GM21576 (cell line): ENCODE measurements around the gene GET3.
A peak's percentile ranks its signal among the peaks of the same experiment; 100 is the strongest.
"Not testable (repeated sequence)": the region's sequence is repeated elsewhere in the genome, so short reads cannot be mapped to it uniquely, and the experiment has no call there.

Experiments
- ATAC-seq: cut with Tn5 transposase; IDR thresholded peaks from one replicate; pipeline ENCODE4 v1.9.1; 2021; ENCODE audit warnings: mild to moderate bottlenecking, moderate library complexity; ENCODE audit not compliant: unreplicated experiment

The GET3 gene

DNA sequence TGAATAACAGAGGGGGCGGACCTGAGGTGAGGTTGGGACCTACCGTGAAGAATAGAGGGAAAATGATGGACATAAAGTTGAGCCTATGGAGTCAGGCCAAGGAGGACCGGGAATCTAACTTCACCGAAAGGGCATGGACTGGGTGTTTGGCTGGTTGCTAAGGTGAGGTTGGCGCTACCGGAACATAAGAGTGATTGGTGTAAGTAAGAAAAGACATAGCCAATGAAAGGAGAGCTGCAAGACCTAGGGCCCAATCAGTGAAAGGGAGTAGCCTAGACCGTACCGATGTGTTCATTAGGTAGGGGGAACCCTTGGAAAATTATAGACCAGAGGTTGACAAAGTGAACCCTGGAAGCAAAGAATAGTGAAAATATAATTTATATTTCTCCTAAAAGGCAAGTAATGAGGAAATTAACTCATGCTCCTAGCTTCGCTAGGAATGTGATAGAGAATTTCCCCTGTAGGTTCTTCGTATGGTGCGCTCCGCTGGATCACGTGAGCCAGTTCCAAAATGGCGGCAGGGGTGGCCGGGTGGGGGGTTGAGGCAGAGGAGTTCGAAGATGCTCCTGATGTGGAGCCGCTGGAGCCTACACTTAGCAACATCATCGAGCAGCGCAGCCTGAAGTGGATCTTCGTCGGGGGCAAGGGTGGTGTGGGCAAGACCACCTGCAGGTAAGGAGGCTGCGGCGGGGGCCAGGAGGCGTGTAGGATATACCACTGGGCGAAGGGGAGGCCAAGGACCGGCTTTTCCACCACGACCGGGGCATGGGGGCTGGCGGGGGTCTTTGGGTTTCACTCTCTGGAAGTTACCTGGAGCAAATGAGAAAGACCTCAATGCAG, at the start of gene GET3:
GET3 (plus strand) TSS at position 503 of the 840 bp plus-strand sequence; CDS start at position 512, 9 bp downstream.
- peak; percentile 79 for ATAC-seq

- ATAC-seq: no peak
These were observed 48.3 kb upstream of the GET3 start for GRCh38 chr19:12689012-12689411.

DNA sequence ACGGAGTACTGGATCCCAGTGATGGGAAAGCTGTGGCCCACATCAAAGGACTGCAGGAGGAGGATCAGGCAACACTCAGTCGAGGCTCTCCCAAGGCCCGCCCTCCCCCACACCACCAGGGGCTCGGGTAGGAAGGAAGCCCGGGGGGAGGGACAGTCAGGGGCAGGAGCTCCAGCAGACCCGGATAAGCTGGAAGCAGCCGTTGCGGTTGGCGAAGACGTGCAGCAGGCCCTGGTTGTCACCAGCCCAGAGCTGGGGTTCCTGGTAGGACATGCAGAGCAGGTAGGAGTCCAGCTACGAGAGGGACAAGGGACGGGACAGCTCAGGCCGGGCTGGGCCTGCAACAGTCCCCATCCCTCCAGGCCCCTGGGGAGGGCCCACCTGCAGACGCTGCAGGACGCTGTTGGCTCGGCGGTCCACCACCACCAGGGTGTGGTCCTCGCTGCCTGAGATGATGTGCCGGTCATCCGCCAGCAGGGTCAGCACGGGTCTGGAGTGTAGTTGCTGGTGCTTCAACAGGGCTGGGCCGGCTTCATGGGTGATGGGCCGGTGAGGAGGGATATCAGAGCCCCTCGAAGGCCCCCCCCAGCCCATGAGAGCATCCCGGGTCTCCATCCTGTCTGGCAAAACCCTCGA, 47.6 kb upstream of the GET3 start:
- ATAC-seq: no peak

DNA sequence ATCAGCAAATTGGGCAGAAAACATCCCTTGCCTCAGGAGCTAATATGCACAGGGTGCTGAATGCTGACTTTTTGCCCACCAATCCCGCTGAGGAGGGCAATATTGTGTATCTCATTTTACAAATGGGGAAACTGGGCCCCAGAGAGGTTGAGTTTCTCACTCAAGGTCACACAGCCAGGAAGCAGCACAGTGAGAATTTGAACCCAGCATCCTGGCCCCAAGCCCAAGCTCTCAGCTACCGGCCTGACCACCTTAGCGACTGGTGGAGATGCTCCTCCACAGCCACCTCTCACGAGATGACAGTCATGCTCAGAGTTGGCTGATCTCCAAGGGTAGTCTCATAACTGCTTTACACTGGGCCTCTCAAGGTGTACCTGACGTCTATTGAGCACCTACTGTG, 44.3 kb upstream of the GET3 start:
- no peak for ATAC-seq

- no peak for ATAC-seq
These were observed 42.7 kb upstream of the GET3 start for GRCh38 chr19:12694641-12695040.

- no peak for ATAC-seq
These were observed 42.2 kb upstream of the GET3 start for GRCh38 chr19:12695096-12695495.

DNA sequence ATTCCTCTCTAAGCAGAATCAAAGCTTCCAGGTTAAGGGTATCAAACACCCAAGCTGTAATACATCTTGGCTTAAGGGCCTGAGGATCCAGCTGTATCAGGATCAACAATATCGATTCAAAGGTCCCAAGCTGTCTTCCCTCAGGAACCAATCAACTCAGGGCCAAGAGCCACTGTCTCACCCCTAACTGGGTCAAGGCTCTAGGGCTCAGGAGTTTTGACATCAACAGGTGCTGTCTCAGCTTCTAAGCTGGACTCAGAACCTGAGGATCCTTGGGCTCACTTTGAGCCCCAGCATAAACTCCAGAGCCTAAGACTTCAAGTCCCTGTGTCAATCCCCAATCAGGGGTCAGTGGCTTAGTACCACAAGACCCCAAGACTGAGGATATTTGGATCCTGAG, 41.8 kb upstream of the GET3 start:
- ATAC-seq: no peak

DNA sequence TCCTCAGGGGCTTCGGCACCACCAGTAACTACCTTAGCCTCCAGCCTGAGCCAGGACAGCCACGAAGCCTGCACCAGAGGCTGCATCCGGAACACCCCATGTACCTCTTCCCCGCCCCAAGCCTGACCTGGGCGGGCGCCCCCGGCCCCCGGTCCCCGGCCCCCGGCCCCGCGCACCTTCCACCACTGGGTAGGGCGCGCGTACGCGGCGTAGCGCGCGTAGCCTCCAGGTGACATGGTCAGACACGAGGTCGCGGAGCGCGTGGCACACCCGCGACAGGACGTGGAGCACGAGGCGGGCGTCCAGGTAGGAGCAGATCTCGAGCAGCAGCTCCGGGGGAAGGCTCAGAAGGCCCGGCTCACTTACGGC, 41.3 kb upstream of the GET3 start:
- no peak for ATAC-seq

DNA sequence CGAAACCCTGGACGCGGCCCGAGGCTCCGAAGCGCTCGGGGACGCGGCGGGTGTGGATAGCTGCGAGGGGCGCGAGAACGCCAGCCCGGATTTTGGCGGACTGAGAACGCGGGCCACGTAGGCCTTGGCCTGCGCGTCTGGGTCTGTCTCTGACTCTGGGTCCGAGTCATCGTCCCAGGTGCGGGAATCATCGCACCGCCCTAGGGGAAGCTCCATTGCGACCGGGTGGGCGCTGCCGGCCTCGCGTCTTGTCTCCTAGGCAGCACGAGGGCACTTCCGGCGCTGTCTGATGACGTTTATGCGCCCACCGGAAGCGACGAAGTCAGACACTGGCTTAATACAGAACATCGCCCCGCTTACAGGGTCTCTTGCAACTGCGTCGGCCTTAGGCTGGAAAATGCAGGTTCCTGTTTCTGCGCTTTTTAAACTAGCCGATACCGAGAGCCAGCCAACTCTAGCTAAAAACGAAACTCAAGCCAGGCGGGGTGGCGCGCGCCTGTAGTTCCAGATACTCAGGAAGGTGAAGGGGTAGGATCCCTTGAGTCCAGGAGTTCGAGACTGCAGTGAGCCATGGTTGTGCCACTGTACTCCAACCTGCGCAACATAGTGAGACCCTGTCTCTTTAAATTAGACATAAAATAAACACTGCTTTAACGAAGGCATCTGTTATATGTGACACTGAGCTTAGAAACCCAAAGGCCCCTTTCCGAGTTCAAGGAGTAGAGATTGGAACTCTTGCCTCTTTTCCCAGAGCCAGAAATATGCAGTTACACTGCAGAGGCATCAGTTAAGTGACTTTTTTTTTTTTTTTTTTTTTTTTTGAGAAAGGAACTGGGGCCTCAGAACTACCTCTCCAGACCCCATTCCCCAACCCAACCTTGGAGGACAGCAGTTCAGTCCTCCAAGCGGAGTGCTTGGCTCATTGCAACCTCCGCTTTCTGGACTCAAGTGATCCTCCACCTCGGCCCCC, 40.6 kb upstream of the GET3 start, which contains the start of gene FBXW9:
FBXW9 (minus strand) TSS at position 266 of the 970 bp plus-strand sequence; CDS start at position 216, 50 bp downstream.
- ATAC-seq: peak; percentile 63

- not testable (repeated sequence) for ATAC-seq
These were observed 39.9 kb upstream of the GET3 start for GRCh38 chr19:12697425-12697824.

- ATAC-seq: no peak
These were observed 39.2 kb upstream of the GET3 start for GRCh38 chr19:12698138-12698537.

DNA sequence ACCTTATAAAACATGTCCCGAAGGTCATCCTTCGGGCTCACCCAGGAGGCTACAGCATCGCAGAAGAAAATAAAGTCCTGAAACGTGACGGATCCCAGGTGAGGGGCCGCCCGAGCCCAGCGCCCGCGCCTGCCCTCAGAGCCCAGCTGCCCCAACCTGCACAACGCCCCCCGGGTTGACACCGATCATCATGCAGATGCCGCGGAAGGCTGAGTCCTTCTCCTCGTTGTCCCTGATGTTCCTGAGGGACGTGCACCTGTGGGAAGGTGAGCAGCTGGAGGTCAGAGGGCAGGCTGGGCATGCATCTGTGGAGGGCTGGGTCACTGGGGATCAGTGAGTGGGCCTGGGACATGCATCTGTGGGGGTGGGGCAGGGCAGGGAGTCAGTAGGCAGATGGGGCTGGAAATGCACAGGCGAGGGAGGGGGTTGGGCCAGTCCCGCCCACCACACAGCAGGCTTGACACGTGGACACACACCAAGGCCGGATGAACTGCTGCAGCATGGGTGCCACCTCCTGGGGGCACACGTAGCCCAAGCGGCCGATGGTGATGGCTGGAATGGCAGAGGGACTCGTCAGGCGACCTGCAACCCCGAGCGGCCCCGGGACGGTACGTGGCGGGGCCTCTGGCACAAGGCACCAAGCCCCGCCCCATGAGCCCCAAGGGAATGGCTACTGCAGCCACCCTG, 35.6 kb upstream of the GET3 start:
- no peak for ATAC-seq

DNA sequence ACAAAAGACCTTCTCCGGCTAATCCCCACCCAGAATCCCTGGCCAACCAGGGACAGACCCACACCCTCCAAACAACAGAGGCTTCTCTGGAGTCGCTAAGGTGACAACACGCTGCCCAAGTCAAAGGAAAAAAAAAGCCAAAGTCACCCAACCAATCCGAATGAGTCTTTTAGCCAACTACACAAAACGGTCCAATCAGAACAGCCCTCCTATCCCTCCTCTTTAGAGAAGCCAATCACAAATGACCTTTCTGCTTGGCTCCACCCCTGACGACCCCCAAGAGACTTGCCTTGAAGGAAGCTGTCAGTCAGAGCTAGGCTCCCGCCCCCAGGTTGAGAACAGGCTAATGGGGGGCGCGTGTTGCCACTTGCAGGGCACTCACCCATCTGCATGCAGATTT, 34.3 kb upstream of the GET3 start:
- no peak for ATAC-seq

- no peak for ATAC-seq
These were observed 32.1 kb upstream of the GET3 start for GRCh38 chr19:12705169-12705568.

DNA sequence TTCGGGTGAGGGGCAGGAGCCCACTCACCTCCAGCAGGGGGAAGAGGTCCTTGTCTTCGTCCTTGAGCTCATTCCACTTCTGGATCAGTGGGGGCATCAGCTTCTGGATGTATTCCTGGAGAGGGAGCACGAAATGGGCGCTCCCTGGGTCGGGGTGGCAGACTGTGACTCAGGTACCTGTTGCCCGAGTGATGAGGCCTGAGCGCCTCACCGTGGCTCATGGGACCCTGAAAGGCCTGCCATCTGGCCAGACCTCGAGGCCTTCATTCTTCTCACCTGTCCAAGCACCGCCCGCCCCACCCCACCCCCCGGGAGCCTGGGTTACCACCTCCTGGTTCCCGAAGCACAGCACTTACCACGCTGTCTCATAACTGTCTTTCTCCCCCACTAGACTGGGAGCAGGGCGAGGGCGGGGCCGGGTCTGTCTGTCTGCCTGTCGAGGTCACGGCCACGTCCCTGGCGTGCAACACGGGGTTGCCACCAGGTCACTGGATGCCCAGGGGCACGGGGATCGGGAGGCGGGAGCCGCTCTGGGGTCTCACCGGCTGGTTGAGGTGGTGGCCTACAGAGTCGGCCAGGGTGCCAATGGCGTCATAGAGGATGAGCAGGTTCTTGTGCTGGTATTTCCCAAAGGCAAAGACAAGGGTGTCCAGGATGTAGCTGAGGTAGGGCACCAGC, 31.5 kb upstream of the GET3 start:
- no peak for ATAC-seq

GRCh38 chr19:12706332-12706718, 31.0 kb upstream of the GET3 start:
- no peak for ATAC-seq

DNA sequence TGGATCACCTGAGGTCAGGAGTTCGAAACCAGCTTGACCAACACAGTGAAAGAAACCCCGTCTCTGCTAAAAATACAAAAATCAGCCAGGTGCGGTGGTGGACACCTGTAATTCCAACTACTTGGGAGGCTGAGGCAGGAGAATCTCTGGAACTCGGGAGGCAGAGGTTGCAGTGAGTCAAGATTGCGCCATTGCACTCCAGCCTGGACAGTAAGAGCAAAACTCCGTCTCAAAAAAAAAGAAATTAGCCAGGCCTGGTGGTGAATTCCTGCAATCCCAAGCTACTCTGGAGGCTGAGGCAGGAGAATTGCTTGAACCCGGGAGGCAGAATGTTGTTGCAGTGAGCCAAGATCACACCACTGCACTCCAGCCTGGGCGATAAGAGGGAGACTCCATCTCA, 28.7 kb upstream of the GET3 start:
- ATAC-seq: no peak

DNA sequence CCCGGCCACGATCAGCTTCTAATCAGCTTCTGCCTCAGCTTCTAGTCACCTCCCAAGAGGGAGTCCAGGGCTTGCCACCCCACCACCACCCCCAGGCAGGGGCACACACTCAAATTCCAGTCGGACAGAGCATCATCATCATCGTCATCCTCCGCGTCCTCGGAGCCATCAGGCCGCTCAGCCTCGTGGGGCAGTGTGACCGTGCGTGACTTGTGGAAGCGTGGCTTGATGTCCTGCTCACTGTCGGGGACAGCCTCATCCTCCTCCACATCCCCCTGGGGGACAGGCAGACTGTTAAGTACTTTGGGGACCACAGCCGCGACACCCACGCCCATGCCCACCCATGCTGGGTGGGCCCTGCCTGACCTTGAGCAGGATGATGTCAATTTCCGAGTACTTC, 26.1 kb upstream of the GET3 start:
- no peak for ATAC-seq

DNA sequence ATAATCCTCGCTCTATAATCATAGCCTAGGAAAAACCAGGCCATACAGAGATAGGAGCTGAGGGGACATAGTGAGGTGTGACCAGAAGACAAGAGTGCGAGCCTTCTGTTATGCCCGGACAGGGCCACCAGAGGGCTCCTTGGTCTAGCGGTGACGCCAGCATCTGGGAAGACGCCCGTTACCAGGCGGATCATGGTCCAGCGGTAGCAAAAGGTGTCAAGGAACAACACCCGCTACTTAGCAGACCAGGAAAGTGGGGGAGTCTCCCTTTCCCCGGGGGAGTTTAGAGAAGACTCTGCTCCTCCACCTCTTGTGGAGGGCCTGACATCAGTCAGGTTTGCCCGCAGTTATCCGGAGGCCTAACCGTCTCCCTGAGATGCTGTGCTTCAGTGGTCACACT, 25.2 kb upstream of the GET3 start:
- ATAC-seq: not testable (repeated sequence)

- ATAC-seq: not testable (repeated sequence)
These were observed 24.0 kb upstream of the GET3 start for GRCh38 chr19:12713304-12713703.
